Hematopoietic multipotent progenitor cell treated with erythropoietin and hydrocortisone succinate and interleukin-3 and kit ligand, for 4 days (in vitro differentiated cells): ENCODE measurements around the gene HORMAD2.

Experiments used
- DNase-seq: peaks from one replicate; pipeline ENCODE4 v3.0.0-alpha.2; 2015

HORMAD2 gene

GRCh38 chr22:30171008-30171407, 90.7 kb downstream of the HORMAD2 start:
- DNase-seq, result no peak

- DNase-seq, result no peak
These were observed 95.5 kb downstream of the HORMAD2 start for GRCh38 chr22:30175690-30176288.

- no peak for DNase-seq
These were observed 96.2 kb downstream of the HORMAD2 start for GRCh38 chr22:30176431-30176830.

GRCh38 chr22:30178181-30179126, 98.2 kb downstream of the HORMAD2 start:
- DNase-seq, result peak; percentile 52

GRCh38 chr22:30180616-30181015, 100.4 kb downstream of the HORMAD2 start:
- DNase-seq, result no peak

- peak; percentile 95 for DNase-seq
These were observed 101.4 kb downstream of the HORMAD2 start for GRCh38 chr22:30181459-30182349.

GRCh38 chr22:30182350-30182745, 102.1 kb downstream of the HORMAD2 start:
- DNase-seq, result peak; percentile 58

GRCh38 chr22:30182815-30183214, 102.6 kb downstream of the HORMAD2 start:
- DNase-seq, result no peak

- no peak for DNase-seq
These were observed 103.0 kb downstream of the HORMAD2 start for GRCh38 chr22:30183271-30183670.

- DNase-seq, result peak; percentile 95
These were observed 103.6 kb downstream of the HORMAD2 start for GRCh38 chr22:30183861-30184278.

- DNase-seq, result no peak
These were observed 104.9 kb downstream of the HORMAD2 start for GRCh38 chr22:30185129-30185528.

- no peak for DNase-seq
These were observed 105.3 kb downstream of the HORMAD2 start for GRCh38 chr22:30185549-30185948.

- no peak for DNase-seq
These were observed 105.8 kb downstream of the HORMAD2 start for GRCh38 chr22:30186041-30186440.

- peak; percentile 54 for DNase-seq
These were observed 106.2 kb downstream of the HORMAD2 start for GRCh38 chr22:30186510-30186909.

GRCh38 chr22:30187094-30187493, 106.8 kb downstream of the HORMAD2 start:
- no peak for DNase-seq

GRCh38 chr22:30187529-30188407, 107.5 kb downstream of the HORMAD2 start:
- no peak for DNase-seq

GRCh38 chr22:30188911-30189310, 108.6 kb downstream of the HORMAD2 start:
- no peak for DNase-seq

- DNase-seq, result no peak
These were observed 110.3 kb downstream of the HORMAD2 start for GRCh38 chr22:30190574-30190973.

- DNase-seq, result no peak
These were observed 110.9 kb downstream of the HORMAD2 start for GRCh38 chr22:30191040-30191701.

GRCh38 chr22:30192427-30192826, 112.2 kb downstream of the HORMAD2 start:
- no peak for DNase-seq

GRCh38 chr22:30193031-30193775, 112.9 kb downstream of the HORMAD2 start:
- peak; percentile 67 for DNase-seq
